HG02870 (cell line): Measurements from ENCODE around the gene PCGF3.
"Not testable (repeated sequence)": the region's sequence is repeated elsewhere in the genome, so short reads cannot be mapped to it uniquely, and the experiment has no call there.

ENCODE experiments used
- ATAC-seq: cut with Tn5 transposase; IDR thresholded peaks from one replicate; pipeline ENCODE4 v1.9.1; 2021; ENCODE audit warnings: mild to moderate bottlenecking, moderate library complexity; ENCODE audit not compliant: unreplicated experiment

Gene PCGF3

GRCh38 chr4:722851-723360, 17.3 kb downstream of the PCGF3 start:
- ATAC-seq, result no peak

- ATAC-seq, result no peak
Observed at GRCh38 chr4:723751-724530, 18.3 kb downstream of the PCGF3 start.

DNA sequence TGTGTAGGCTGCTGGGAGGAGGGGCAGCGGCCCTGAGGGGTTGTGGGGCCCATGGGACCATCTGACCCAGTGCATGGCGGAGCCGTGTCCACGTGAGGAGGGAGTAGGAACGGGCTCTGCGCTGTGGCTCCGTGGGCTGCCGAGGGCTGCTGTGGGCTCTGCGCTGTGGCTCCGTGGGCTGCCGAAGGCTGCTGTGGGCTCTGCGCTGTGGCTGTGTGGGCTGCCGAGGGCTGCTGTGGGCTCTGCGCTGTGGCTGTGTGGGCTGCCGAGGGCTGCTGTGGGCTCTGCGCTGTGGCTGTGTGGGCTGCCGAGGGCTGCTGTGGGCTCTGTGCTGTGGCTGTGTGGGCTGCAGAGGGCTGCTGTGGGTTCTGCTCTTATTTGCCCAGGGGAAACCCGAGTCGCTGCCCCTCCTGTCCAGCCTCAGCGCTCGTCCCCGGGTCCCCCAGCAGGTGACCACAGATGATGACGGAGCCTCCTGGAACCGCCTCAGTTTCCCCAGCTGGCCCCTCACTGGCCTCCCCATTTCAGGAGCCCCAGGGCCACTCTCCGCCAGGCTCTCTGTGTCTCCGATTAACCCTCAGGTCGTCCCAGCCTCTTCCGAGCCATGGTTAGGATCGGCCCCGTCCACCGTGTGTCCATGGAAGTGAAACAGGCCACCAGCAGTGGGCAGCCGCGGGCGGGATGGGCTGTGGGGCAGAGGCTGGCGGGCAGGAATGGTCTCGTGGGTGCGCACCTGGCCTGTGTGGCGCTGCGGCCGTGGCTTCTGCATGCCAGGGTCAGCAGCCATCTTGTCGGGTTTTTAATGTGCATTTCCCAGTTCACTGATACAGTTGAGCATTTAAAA, 20.0 kb downstream of the PCGF3 start:
- ATAC-seq, result no peak

GRCh38 chr4:726235-726787, 20.7 kb downstream of the PCGF3 start:
- ATAC-seq, result no peak

DNA sequence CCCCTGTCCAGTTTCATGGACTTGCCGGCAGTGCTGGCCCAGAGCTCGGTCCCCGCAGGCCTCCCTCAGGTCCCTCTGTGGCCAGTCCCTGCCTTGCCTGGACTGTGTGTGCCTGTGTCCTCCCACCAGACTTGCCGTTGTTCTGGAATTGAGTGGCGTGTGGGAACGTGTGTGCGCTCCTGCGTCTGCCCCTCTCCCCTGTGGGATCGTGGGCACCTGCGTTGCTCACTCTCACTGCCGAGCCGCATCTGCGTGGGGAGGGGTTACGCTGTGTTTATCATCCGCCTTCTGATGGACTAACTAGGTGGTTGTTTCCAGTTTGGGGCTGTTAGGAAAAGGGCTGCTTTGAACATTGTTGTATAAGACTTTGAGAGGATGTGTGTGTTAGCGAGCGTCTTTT, 21.2 kb downstream of the PCGF3 start:
- no peak for ATAC-seq

DNA sequence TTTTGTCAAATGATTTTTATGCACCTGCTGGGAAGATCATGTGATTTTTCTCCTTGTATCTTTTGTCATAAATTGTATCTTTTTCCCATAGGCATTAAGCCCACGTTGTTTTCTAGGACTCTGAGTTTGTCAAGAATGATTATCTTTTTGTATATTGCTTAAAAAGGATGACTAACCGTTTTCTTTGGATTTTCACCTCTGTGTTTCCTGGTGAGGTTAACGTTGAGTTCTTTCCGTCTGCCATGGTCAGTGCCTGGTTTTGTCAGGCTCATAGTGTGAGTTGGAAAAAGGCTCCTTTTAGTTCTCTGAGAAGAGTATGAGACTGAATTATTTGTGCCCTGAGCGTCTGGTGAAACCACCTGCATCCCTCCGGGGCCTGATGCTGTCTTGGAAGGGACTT, 21.9 kb downstream of the PCGF3 start:
- ATAC-seq, result no peak

GRCh38 chr4:729336-730315, 24.0 kb downstream of the PCGF3 start:
- no peak for ATAC-seq

DNA sequence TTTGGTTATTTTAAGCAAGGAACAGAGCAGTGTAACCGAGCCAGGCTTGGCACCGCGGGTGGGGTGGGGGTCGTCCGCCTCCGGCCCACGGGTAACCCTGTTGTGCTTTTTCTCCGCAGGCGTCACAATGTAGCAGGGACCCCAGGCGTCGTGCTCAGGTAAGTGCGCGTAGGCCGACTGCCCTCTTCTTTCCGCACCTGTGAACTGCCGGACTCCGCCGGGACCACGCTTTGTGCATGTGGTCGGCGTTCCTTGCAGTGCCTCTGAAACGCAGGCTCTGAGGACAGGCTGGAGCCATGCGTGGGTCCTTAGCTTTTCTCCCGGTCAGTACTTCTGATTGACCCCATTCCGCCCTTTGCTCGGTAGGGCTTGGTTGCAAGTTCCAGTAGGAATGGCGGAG, 24.9 kb downstream of the PCGF3 start:
- ATAC-seq, result no peak

- ATAC-seq, result not testable (repeated sequence)
Observed at GRCh38 chr4:730946-731904, 25.6 kb downstream of the PCGF3 start.

GRCh38 chr4:731954-732353, 26.3 kb downstream of the PCGF3 start:
- ATAC-seq, result not testable (repeated sequence)

DNA sequence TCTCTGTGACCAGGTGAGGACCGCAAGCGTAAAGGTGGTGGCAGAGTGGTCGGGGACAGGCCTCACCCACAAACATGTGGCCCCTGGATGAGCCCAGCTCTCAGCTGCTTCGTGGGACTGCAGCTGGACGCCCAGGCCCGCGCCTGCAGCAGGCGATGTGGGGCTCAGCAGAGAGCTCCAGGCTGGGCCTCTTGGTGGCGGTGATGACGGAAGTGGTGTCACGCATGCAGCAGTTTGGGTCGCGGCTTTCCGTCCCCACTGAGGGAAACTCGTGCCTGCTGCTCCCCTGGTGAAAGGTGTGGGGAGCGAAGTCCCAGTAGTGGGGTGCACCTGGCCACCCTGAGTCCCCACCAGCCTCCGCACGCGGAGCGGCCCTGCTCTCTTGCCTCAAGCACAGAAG, 26.9 kb downstream of the PCGF3 start:
- no peak for ATAC-seq

GRCh38 chr4:732911-733630, 27.4 kb downstream of the PCGF3 start:
- no peak for ATAC-seq

- ATAC-seq, result no peak
Observed at GRCh38 chr4:733631-733980, 28.0 kb downstream of the PCGF3 start.

GRCh38 chr4:734075-734474, 28.4 kb downstream of the PCGF3 start:
- no peak for ATAC-seq

GRCh38 chr4:734951-735350, 29.3 kb downstream of the PCGF3 start:
- ATAC-seq, result no peak

DNA sequence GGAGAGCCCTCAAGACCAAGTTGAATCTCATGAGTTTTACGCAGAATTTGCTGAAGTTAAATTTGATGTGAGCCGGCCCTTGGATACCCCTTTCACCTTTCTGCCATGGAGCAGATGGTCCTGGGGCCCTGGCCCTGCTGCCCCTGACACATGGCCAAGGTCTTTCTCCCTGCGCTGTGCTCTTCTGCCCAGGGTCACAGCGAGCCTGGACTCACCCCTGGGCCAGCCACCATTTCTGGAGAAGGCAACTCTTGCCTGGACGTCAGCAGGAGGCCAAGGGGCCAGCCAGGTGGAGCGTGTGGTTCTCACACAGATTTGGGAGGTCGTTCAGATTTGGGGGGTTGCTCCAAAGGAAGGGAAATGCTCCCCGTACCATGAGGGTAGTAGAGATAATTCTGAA, 30.0 kb downstream of the PCGF3 start:
- no peak for ATAC-seq

DNA sequence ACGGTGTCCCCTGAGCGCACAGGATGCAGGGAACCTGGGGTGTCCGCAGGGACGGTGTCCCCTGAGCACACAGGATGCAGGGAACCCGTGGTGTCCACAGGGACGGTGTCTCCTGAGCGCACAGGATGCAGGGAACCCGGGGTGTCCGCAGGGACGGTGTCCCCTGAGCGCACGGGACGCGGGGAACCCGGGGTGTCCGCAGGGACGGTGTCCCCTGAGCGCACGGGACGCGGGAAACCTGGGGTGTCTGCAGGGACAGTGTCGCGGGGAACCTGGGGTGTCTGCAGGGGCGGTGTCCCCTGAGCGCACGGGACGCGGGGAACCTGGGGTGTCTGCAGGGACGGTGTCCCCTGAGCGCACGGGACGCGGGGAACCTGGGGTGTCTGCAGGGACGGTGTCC, 30.9 kb downstream of the PCGF3 start:
- not testable (repeated sequence) for ATAC-seq

DNA sequence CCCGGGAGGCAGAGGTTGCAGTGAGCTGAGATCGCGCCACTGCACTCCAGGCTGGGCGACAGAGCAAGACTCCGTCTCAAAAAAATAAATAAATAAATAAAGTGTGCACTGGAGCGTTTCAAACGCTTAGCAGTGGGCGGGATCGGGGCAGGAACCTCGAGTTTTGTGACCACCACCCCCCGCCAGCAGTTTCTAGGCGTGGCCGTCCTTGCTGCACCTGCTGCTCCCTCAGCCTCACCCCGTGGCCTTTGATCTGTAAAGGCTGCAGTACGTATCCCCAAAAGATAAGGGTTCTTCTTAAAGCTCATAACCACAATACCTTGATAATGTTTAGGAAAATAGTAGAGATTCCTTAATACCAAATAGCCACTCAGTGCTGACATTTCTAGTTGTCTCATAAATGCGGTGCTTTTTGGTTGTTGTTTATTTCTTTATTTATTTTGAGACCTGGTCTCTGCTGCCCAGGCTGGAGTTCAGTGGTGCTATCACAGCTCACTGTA, 33.2 kb downstream of the PCGF3 start:
- ATAC-seq, result no peak

DNA sequence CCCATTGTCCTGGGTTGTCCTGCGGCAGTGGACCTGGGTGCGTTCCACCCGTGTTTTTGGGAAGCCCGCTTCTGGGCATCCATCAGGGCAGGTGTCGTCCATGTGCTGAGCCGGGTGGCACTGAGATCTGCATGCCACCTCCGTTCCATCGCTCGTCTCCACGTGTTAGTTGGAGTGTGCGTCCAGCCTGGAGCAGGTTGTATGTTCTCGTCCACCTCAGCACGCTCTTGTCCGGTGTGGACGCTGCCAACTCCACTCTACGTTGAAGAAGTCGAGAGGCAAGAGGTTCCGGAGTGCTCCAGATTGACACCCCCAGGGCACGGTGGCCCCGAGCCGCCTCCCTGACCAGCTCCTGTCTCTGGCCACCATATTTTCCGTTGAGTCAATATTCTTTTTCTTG, 33.9 kb downstream of the PCGF3 start:
- no peak for ATAC-seq
